K562 (cell line): Measurements from ENCODE around the gene SLC30A10. TPM values are rescaled to one million over a fixed set of nuclear protein-coding genes. Genes with fewer than 3 reads are reported as not detected.

Source experiments
- polyA plus RNA-seq, 8 experiments: library from polyadenylated mRNA; depleted of rRNA in 4 of 8; stranded (reverse) in 5 of 8; unstranded in 3 of 8; fragments of >200 nt; fragmentation: Nextera tagmentation in 2 of 8; fragmentation: Illumina TruSeq in 1 of 8; extraction: Ambion mirVana in 2 of 8; extraction: Trizol in 1 of 8; gene quantifications; 2 replicates each; pipeline versions ENCODE4 v1.2.1 to v1.2.3, GENCODE V29; 2011 to 2014; ENCODE audit warnings: inconsistent platforms in 1 of 8, missing spikeins in 1 of 8
- total RNA-seq, 7 experiments: library from RNA; depleted of rRNA in 6 of 7; stranded (reverse); fragments of >200 nt in 6 of 7; fragmentation: Illumina TruSeq in 2 of 7; extraction: Trizol in 2 of 7; gene quantifications; 2 replicates each; pipeline versions ENCODE4 v1.2.1 to v1.2.3, GENCODE V29; 2011 to 2021; ENCODE audit warnings: low replicate concordance in 1 of 7
- TF ChIP-seq, protein P1 (sequence below): fragments of 450-650 bp; IDR thresholded peaks from 2 replicates; pipeline ENCODE4 v1.6.1; 2016; ENCODE audit warnings: mild to moderate bottlenecking, moderate library complexity

SLC30A10 gene
- total and polyA plus RNA-seq, 9 of the 15 experiments (the other 6 are each of a cell fraction or from before 2014, with no cell fraction given), result 2.6 to 11.3 (median 7.1) TPM

DNA sequence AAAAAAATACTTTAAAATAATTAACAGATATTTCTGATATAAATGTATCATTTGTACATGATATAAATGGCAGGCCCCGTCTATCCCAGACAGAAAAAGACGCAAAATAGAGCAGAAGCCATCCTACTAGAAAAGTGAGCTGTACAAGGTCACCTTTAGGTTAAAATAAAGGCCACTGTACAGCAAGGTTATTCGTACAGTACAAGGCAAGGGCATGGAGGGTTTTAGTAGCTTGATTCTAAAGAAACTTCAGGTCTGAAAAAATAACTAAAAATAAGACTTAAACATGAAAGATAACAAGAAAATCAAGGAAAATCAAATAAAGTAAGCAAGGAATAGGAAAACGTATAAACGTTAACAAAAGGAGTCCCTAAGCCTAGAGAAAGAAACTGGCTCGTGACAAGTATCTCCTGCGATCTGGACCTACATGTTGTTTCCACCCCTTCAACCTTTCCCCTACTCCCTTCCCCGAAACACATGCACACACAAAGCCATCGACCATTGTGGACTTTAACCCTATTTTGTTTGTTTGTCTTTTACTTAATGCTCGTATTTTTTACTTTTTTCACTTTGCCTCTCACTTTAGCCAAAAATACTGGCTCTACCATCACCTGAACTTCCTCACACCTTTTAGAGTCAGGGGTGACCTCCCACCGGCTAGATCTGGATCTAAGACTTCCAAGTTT is 26.5 kb upstream of the SLC30A10 start (continued):
- TF ChIP-seq, protein P1, sequence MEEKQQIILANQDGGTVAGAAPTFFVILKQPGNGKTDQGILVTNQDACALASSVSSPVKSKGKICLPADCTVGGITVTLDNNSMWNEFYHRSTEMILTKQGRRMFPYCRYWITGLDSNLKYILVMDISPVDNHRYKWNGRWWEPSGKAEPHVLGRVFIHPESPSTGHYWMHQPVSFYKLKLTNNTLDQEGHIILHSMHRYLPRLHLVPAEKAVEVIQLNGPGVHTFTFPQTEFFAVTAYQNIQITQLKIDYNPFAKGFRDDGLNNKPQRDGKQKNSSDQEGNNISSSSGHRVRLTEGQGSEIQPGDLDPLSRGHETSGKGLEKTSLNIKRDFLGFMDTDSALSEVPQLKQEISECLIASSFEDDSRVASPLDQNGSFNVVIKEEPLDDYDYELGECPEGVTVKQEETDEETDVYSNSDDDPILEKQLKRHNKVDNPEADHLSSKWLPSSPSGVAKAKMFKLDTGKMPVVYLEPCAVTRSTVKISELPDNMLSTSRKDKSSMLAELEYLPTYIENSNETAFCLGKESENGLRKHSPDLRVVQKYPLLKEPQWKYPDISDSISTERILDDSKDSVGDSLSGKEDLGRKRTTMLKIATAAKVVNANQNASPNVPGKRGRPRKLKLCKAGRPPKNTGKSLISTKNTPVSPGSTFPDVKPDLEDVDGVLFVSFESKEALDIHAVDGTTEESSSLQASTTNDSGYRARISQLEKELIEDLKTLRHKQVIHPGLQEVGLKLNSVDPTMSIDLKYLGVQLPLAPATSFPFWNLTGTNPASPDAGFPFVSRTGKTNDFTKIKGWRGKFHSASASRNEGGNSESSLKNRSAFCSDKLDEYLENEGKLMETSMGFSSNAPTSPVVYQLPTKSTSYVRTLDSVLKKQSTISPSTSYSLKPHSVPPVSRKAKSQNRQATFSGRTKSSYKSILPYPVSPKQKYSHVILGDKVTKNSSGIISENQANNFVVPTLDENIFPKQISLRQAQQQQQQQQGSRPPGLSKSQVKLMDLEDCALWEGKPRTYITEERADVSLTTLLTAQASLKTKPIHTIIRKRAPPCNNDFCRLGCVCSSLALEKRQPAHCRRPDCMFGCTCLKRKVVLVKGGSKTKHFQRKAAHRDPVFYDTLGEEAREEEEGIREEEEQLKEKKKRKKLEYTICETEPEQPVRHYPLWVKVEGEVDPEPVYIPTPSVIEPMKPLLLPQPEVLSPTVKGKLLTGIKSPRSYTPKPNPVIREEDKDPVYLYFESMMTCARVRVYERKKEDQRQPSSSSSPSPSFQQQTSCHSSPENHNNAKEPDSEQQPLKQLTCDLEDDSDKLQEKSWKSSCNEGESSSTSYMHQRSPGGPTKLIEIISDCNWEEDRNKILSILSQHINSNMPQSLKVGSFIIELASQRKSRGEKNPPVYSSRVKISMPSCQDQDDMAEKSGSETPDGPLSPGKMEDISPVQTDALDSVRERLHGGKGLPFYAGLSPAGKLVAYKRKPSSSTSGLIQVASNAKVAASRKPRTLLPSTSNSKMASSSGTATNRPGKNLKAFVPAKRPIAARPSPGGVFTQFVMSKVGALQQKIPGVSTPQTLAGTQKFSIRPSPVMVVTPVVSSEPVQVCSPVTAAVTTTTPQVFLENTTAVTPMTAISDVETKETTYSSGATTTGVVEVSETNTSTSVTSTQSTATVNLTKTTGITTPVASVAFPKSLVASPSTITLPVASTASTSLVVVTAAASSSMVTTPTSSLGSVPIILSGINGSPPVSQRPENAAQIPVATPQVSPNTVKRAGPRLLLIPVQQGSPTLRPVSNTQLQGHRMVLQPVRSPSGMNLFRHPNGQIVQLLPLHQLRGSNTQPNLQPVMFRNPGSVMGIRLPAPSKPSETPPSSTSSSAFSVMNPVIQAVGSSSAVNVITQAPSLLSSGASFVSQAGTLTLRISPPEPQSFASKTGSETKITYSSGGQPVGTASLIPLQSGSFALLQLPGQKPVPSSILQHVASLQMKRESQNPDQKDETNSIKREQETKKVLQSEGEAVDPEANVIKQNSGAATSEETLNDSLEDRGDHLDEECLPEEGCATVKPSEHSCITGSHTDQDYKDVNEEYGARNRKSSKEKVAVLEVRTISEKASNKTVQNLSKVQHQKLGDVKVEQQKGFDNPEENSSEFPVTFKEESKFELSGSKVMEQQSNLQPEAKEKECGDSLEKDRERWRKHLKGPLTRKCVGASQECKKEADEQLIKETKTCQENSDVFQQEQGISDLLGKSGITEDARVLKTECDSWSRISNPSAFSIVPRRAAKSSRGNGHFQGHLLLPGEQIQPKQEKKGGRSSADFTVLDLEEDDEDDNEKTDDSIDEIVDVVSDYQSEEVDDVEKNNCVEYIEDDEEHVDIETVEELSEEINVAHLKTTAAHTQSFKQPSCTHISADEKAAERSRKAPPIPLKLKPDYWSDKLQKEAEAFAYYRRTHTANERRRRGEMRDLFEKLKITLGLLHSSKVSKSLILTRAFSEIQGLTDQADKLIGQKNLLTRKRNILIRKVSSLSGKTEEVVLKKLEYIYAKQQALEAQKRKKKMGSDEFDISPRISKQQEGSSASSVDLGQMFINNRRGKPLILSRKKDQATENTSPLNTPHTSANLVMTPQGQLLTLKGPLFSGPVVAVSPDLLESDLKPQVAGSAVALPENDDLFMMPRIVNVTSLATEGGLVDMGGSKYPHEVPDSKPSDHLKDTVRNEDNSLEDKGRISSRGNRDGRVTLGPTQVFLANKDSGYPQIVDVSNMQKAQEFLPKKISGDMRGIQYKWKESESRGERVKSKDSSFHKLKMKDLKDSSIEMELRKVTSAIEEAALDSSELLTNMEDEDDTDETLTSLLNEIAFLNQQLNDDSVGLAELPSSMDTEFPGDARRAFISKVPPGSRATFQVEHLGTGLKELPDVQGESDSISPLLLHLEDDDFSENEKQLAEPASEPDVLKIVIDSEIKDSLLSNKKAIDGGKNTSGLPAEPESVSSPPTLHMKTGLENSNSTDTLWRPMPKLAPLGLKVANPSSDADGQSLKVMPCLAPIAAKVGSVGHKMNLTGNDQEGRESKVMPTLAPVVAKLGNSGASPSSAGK, result no peak
